ENCODE results near the gene DAB2. TPM values are rescaled to one million over a fixed set of nuclear protein-coding genes. Genes with fewer than 3 reads are reported as not detected.

DAB2 gene
- total RNA-seq, 2 donors from 2014 or later = 12.3 to 23.8 TPM

DNA sequence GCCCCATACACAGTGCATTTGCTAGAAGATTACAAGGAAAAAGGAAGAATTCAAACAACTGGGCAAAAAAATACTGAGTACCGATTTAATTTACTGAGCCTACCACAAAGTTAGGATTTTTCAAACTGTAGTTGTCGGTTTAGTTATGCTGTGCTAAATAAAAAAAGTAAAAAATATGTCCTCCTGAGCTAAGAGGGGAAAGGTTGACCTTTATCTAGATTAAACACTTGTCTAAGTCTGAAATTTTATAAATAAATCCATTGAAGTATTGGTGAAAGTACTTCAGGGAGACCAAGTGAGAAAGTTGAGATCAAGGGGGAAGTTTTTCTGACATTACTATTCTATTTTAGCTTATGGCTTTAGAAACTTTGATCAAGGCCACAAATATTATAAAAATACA, 19.1 kb upstream of the DAB2 start:
- Histone ChIP-seq H3K36me3 (ENCODE audit: control insufficient read depth, insufficient read depth, low read length) (no peaks in the 10 kb centered on the region), H3K27ac (ENCODE audit: low read depth, low read length) (no peak overlapping the region), H3K27me3 (ENCODE audit: control insufficient read depth, insufficient read depth, low read length, poor library complexity, severe bottlenecking) (no peaks in the 10 kb centered on the region), H3K4me3 (ENCODE audit: low read length) (no peak overlapping the region), H3K9ac (ENCODE audit: extremely low read depth, low read length, poor library complexity, severe bottlenecking) (no peak overlapping the region), H3K9me3 (ENCODE audit: control insufficient read depth, low read length) (no peaks in the 10 kb centered on the region), H3K4me1 (ENCODE audit: control insufficient read depth, insufficient read depth, low read length) (no peaks in the 10 kb centered on the region)
- Mint-ChIP-seq H3K4me1 (peaks cover 3% of the 10 kb centered on the region), H3K9me3 (no peaks in the 10 kb centered on the region), H3K36me3 (ENCODE audit: low read depth) (no peaks in the 10 kb centered on the region), H3K27me3 (ENCODE audit: insufficient read depth) (no peaks in the 10 kb centered on the region), H3K27ac (no peak overlapping the region), H3K4me3 (no peak overlapping the region)
- 88 to 92% methylated on average over 2 of the region's 2 CpGs for WGBS, 2 experiments (ENCODE audit: insufficient coverage in 1 of 2, insufficient read length in 1 of 2)
- TF ChIP-seq, protein P1, sequence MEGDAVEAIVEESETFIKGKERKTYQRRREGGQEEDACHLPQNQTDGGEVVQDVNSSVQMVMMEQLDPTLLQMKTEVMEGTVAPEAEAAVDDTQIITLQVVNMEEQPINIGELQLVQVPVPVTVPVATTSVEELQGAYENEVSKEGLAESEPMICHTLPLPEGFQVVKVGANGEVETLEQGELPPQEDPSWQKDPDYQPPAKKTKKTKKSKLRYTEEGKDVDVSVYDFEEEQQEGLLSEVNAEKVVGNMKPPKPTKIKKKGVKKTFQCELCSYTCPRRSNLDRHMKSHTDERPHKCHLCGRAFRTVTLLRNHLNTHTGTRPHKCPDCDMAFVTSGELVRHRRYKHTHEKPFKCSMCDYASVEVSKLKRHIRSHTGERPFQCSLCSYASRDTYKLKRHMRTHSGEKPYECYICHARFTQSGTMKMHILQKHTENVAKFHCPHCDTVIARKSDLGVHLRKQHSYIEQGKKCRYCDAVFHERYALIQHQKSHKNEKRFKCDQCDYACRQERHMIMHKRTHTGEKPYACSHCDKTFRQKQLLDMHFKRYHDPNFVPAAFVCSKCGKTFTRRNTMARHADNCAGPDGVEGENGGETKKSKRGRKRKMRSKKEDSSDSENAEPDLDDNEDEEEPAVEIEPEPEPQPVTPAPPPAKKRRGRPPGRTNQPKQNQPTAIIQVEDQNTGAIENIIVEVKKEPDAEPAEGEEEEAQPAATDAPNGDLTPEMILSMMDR (conservative IDR thresholded peaks at IDR 0.05) = no peak
- DNase-seq = no peak

DNA sequence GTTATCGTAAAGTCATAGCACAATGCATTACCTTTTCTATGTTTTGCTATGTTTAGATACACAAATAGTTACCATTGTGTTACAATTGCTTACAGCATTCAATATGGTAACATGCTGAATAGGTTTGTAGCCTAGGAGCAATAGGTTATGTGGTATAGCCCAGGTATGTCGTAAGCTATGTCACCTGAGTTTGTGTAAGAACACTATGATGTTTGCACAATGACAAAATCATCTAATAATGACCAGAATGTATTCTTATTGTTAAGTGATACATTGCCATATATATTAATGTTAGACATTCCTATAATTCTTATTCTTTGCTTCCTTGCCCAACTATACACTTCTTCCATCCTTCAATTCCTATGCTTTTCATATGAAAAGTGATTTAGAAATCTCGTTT, 18.2 kb upstream of the DAB2 start:
- H3K4me1 ChIP-seq (ENCODE audit: control insufficient read depth, insufficient read depth, low read length) = no peaks in the 10 kb centered on the region

DNA sequence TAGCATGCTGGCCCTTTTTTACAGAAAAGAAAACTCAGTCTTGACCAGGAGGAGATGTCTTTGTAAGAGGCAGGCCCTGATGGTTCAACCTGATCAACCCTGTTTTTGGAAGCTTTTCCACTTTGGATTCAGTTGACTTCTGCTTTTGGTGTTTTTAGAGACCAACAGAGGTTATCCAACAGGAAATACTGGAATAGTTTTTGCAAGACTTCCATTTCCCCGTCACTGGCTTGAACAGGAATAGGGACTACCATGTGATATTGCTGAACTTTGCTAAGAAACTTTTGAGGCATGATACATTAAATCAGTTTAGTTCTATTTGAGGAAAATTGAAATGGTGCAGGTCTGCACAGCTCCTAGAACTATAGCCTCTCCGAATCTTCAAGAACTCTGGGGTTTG, 17.1 kb upstream of the DAB2 start:
- Histone ChIP-seq H3K4me3 (ENCODE audit: low read length) (no peak overlapping the region), H3K27me3 (ENCODE audit: control insufficient read depth, insufficient read depth, low read length, poor library complexity, severe bottlenecking) (no peaks in the 10 kb centered on the region), H3K9me3 (ENCODE audit: control insufficient read depth, low read length) (no peaks in the 10 kb centered on the region), H3K4me1 (ENCODE audit: control insufficient read depth, insufficient read depth, low read length) (no peaks in the 10 kb centered on the region), H3K27ac (ENCODE audit: low read depth, low read length) (no peak overlapping the region), H3K9ac (ENCODE audit: extremely low read depth, low read length, poor library complexity, severe bottlenecking) (no peak overlapping the region), H3K36me3 (ENCODE audit: control insufficient read depth, insufficient read depth, low read length) (no peaks in the 10 kb centered on the region)
- no peaks in the 10 kb centered on the region for H3K36me3 Mint-ChIP-seq (ENCODE audit: low read depth)
- WGBS, 2 experiments (ENCODE audit: insufficient coverage in 1 of 2, insufficient read length in 1 of 2) = 44 to 71% methylated on average over 1 to 2 of the region's 2 CpGs
- TF ChIP-seq, protein P1 (conservative IDR thresholded peaks at IDR 0.05) = no peak
- H3K9me3 Mint-ChIP-seq = no peaks in the 10 kb centered on the region
- peaks cover 6% of the 10 kb centered on the region for H3K4me1 Mint-ChIP-seq
- no peak overlapping the region for H3K4me3 Mint-ChIP-seq
- no peak for DNase-seq
- H3K27ac Mint-ChIP-seq = no peak overlapping the region
- H3K27me3 Mint-ChIP-seq (ENCODE audit: insufficient read depth) = no peaks in the 10 kb centered on the region

More for the DNA sequence above, 18.2 kb upstream of the DAB2 start:
- Histone ChIP-seq H3K9me3 (ENCODE audit: control insufficient read depth, low read length) (no peaks in the 10 kb centered on the region), H3K4me3 (ENCODE audit: low read length) (no peak overlapping the region), H3K36me3 (ENCODE audit: control insufficient read depth, insufficient read depth, low read length) (no peaks in the 10 kb centered on the region), H3K27ac (ENCODE audit: low read depth, low read length) (no peak overlapping the region), H3K27me3 (ENCODE audit: control insufficient read depth, insufficient read depth, low read length, poor library complexity, severe bottlenecking) (no peaks in the 10 kb centered on the region), H3K9ac (ENCODE audit: extremely low read depth, low read length, poor library complexity, severe bottlenecking) (no peak overlapping the region)
- TF ChIP-seq, protein P1 (conservative IDR thresholded peaks at IDR 0.05) = no peak
- WGBS, 2 experiments (ENCODE audit: insufficient coverage in 1 of 2, insufficient read length in 1 of 2) = 56 to 80% methylated on average over 1 to 3 of the region's 3 CpGs
- Mint-ChIP-seq H3K9me3 (no peaks in the 10 kb centered on the region), H3K27me3 (ENCODE audit: insufficient read depth) (no peaks in the 10 kb centered on the region), H3K36me3 (ENCODE audit: low read depth) (no peaks in the 10 kb centered on the region), H3K27ac (no peak overlapping the region), H3K4me1 (no peaks in the 10 kb centered on the region), H3K4me3 (no peak overlapping the region)
- no peak for DNase-seq
